GM19099 (cell line): Measurements from ENCODE around the gene PJA2.
A peak's percentile ranks its signal among the peaks of the same experiment; 100 is the strongest.

Source experiments
- POLR2A ChIP-seq: IDR thresholded peaks from 3 replicates; pipeline ENCODE4 v1.6.1; 2011; ENCODE audit warnings: low read depth; ENCODE audit not compliant: insufficient read length; ENCODE audit errors: extremely low read depth

PJA2 gene

GRCh38 chr5:109411627-109412026 is 1.9 kb upstream of the PJA2 start:
- no peak for TF ChIP-seq POLR2A

DNA sequence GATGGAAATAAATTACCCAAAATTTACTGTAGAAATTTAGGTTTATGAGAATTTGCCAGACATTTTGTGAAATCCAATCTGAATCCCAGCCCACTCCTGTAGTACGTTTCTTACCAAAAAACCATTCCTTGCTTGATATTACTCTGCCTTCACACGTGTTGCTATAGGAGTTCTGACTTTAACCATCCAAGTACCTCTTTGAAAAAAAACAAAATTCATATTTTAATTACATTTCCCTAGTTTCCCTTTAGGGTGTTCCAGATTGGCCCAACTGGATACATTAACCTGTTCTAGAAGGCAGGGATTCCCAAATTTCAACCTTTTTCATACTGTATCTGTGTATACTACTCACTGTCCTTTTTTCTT is 1.4 kb upstream of the PJA2 start:
- TF ChIP-seq POLR2A: no peak

- peak; percentile 62 for TF ChIP-seq POLR2A
Observed at GRCh38 chr5:109410389-109411148, 795 bp upstream of the PJA2 start.

DNA sequence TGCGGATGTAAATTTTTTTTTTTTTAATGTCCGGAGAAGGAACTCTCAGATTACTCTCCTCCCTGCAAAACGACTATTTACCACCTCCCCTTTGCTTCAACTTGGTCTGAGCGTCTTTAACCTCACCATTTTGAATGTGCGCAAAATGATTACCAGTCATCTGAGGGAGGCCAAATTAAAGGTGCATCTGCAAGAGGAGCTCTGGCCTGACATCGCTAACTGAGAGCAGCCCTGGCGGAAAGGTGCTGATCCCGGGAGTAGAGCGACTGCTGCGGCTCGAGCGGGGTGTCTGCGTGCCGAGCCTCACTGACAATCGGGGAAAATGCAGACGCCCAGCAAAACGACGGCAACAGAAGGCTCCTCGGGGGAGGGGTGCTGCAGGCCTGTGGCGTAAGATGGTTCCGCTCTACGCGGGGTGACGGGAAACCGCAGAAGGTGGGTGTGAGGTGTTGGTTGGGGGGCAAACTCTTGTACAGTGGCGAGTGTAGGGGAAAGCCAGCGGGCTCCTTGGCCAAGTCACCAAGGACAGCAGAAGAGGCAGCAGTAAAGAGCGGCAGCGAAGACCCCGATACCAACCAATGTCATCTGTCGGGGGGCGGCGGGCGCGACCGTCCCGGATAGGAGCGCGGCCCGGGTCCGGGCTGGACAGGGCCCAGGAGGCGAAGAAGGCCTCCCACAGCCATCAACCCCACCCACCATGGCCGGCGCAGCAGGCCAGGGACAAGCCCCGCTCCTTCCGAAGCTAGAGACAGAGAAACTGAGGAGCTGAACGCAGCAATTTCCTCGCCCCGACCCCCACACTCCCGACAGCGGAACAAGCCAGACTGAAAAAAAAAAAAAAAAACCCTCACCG is 557 bp downstream of the PJA2 start:
- peak; percentile 67 for TF ChIP-seq POLR2A

DNA sequence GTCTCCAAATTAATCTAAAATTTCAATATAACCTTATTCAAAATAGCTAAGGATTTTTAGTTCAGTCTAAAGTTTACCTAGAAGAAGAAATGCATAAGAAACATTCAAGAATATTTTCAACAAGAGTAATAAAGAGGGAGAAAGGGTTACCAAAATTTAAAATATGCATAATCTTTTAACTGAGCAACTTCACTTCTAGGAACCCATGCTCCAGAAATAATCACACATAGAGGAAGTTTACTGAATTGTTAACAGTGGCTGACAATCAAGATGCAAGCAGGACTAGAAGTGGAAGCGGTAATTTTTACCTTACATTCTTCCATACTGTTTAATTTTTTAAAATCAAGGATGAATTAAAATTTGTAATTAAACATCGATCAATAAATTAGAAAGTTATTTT is 1.9 kb downstream of the PJA2 start:
- TF ChIP-seq POLR2A: no peak

GRCh38 chr5:109406719-109407118 is 3.1 kb downstream of the PJA2 start:
- no peak for TF ChIP-seq POLR2A

DNA sequence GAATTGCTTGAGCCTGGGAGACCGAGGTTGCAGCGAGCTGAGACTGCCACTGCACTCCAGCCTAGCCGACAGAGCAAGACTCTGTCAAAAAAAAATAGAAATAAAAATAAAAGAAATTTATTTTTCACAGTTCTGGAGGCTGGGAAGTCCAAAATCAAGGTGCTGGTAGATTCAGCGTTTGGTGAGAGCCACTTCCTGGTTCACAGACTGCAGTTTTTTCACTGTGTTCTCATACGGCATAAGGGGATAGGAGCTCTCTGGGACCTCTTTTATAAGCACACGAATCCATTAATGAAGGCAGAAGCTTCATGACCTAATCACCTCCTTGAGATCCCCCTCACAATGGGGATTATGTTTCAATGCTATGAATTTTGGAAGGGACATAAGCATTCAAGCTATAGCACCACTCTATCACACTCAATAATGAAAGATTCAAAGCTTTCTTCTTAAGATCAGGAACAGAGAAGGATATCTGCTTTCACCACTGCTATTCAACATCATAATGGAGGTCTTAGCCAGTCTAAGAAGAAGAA is 5.3 kb downstream of the PJA2 start:
- no peak for TF ChIP-seq POLR2A

GRCh38 chr5:109403469-109403868 is 6.3 kb downstream of the PJA2 start:
- no peak for TF ChIP-seq POLR2A

DNA sequence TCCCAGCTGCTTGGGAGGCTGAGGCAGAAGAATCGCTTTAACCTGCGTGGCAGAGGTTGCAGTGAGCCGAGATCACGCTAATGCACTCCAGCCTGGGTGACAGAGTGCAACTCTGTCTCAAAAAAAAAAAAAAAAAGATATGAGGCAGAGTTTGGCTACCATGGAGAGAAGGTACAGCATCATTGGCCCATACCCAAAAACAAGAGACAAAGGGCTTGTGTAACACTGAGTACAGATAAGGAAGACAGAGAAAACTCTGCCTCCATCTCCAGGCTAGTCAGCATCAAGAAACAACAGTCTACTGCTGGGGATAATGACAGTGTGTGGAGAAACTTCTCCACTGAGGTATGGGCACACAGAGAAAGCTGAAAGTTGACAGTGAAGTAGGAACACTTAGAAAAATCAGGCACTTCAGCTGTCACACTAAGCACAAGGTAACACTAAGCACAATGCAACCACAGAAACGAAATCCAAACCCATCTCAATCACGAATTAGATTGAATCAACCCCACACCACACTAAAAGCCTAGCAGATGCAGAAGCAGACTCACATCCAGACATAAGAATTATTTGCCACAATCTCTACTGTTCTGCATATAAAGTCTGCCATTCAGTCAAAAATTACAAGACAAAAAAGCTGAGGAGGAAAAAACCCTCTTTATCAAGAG is 10.5 kb downstream of the PJA2 start:
- TF ChIP-seq POLR2A: no peak

- TF ChIP-seq POLR2A: no peak
Observed at GRCh38 chr5:109396965-109397364, 12.8 kb downstream of the PJA2 start.

DNA sequence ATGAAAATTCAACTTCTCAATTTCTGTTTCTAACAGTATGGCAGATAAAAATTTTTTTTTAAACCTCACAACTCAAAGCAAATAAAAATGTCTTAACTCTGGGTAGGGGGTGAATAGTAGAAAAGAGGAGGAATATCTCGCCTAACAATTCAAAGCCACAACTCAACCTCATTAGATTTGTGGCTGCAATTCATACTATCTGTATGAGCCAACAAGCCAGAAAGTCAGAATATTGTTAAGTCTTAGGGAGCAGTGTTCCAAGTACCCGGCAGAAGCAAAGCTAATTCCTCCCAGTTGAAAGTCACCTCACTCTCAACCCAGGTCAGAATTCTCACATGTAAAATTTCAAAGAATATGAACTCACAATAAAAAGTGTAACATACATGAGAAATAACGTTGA is 15.0 kb downstream of the PJA2 start:
- no peak for TF ChIP-seq POLR2A

DNA sequence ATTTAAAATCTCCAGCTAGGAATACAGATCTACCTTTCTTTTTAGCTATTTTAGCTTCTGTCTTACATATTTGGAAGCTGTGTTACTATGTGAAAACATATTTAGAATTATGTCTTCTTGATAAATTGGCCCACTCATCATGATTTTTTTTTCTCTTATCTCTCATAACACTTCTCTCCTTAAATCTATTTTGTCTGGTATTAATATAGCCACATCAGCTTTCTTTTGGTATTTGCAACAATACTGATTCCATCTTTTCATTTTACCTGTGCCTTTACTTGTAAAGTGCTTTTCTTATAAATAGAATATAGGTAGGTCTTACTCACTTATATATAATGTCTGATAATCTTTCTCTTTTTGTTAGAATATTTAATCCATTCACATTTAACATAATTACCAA is 19.6 kb downstream of the PJA2 start:
- no peak for TF ChIP-seq POLR2A

DNA sequence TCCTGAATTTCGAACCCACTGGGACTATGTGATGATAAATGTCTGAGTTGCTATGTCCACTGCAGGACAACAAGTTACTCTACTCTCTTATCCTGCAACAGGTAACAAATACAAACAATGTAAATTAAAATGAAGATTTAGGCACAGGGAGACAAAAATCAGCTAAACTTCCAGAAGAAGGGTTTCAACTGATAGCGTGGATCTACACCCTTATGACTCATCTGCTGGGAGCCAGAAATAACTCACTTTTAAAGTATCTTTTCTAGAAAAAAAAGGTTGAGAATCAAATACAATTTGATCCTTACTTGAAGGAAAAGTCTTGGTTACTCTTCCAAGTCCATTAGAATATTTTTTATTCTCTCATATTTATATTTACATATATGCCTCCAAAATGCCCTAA is 21.4 kb downstream of the PJA2 start:
- no peak for TF ChIP-seq POLR2A

DNA sequence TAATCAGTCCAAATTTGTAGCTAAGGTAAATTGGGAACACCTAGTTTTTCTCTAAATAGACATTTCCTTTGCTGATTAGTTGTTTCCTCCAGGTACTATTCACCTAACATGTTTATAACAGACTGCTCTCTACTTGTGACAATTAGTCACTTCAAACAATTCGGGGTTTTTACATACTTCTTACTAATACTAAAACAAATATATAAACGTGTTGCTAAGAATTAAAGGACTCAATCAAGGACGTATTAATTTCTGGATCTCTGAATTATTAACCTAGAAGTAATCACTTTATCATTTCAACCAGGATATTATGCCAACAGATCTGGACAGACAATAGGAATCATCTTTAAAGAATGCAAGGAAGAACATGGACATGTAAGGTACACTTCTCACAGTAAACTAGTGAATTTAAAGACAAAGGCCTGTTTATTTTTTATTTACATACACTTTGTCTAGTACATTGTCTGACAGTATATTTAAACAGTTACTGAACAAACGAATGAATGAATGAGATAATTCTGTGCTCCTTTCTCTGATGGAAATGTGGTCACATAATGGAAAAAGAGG is 22.3 kb downstream of the PJA2 start:
- TF ChIP-seq POLR2A: no peak

DNA sequence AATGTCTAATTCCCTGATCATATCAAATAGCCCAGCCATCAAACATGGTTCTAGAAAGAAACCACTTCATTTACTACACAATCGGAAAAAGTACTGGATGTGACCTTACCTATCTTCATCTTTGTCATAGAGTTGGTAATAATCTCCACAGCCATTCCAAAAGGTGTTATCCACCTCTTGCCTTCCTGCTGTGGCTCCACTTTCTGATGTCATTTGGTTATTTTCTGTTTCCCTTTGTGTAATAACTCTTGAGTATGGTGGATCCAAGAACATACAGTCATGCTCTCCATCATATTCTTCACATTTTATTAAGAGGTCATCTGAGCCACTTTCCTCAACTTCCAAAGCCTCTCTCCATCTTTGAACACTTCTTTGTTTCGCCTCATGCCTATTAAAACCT is 31.7 kb downstream of the PJA2 start:
- TF ChIP-seq POLR2A: no peak
